Suprapubic skin (tissue), 4 donors: ENCODE results near the gene CABLES1. TPM values are rescaled to one million over a fixed set of nuclear protein-coding genes. Genes with fewer than 3 reads are reported as not detected.

Experiments
- DNase-seq, 2 donors: peaks; one replicate each; pipeline ENCODE4 v3.0.0-alpha.2; 2019; ENCODE audit warnings: low spot score in 2 of 2
- H3K27ac ChIP-seq: fragments of 200-600 bp; sonication (generic); one replicate; pipeline ENCODE4 v1.5.1; 2019
- H3K27me3 ChIP-seq: fragments of 200-600 bp; sonication (generic); one replicate; pipeline ENCODE4 v1.5.1; 2019
- H3K36me3 ChIP-seq: fragments of 200-600 bp; sonication (generic); one replicate; pipeline ENCODE4 v1.5.1; 2019
- H3K4me1 ChIP-seq: fragments of 200-600 bp; sonication (generic); one replicate; pipeline ENCODE4 v1.5.1; 2019
- H3K4me3 ChIP-seq: fragments of 200-600 bp; sonication (generic); one replicate; pipeline ENCODE4 v1.5.1; 2019; ENCODE audit warnings: mild to moderate bottlenecking
- H3K9me3 ChIP-seq: fragments of 200-600 bp; sonication (generic); one replicate; pipeline ENCODE4 v1.5.1; 2019
- CTCF ChIP-seq, 2 donors: fragments of 200-600 bp in 1 of 2; fragments of 450-650 bp in 1 of 2; sonication (generic) in 1 of 2; IDR thresholded peaks; one replicate each; pipeline ENCODE4 v1.5.1; 2016 to 2019; ENCODE audit warnings: antibody characterized with exemption in 2 of 2, mild to moderate bottlenecking in 1 of 2, moderate library complexity in 1 of 2
- EP300 ChIP-seq: sonication (generic); formaldehyde crosslinking; IDR thresholded peaks from one replicate; pipeline ENCODE4 v1.6.1; 2017; ENCODE audit warnings: antibody characterized with exemption
- POLR2A ChIP-seq, 2 donors: fragments of 450-650 bp; IDR thresholded peaks; one replicate each; pipeline ENCODE4 v1.6.1; 2017; ENCODE audit warnings: antibody characterized with exemption in 2 of 2, mild to moderate bottlenecking in 2 of 2, moderate library complexity in 2 of 2
- POLR2AphosphoS5 ChIP-seq, 3 donors: sonication (generic); formaldehyde crosslinking; IDR thresholded peaks; one replicate each; pipeline ENCODE4 v1.6.1; 2017; ENCODE audit warnings: antibody characterized with exemption in 3 of 3
- WGBS: methylation state at CpG from one replicate; pipeline ENCODE4 v1.1.5; 2018; 5-methylcytosine and 5-hydroxymethylcytosine counted together
- total RNA-seq, 4 donors: library from RNA; depleted of rRNA; stranded (reverse); fragments of >200 nt; gene quantifications; one replicate each; pipeline ENCODE4 v1.1.0, GENCODE V29; 2016

The CABLES1 gene
- total RNA-seq, 4 donors from 2014 or later, result 24.9 to 42.2 (median 38.0) TPM

- H3K9me3 ChIP-seq, result no peaks in the 10 kb centered on the region
- H3K4me1 ChIP-seq, result peaks cover 39% of the 10 kb centered on the region
- WGBS, result 51% methylated on average over 2 of the region's 2 CpGs
- H3K36me3 ChIP-seq, result peaks cover 16% of the 10 kb centered on the region
- H3K4me3 ChIP-seq, result no peak overlapping the region
- TF ChIP-seq CTCF (IDR thresholded peaks at IDR 0.05) (no peak), POLR2A (IDR thresholded peaks at IDR 0.05) (no peak), EP300 (no peak), POLR2AphosphoS5 (IDR thresholded peaks at IDR 0.05) (no peak)
- H3K27me3 ChIP-seq, result no peaks in the 10 kb centered on the region
- H3K27ac ChIP-seq, result peak overlapping the region; percentile 52
- DNase-seq, result no peak
Observed at GRCh38 chr18:23193742-23194141, 58.5 kb downstream of the CABLES1 start.

GRCh38 chr18:23194155-23194996, 59.1 kb downstream of the CABLES1 start:
- peak overlapping the region; percentile 52 for H3K27ac ChIP-seq
- H3K4me3 ChIP-seq, result peak overlapping the region; percentile 16
- no peak for DNase-seq
- no peaks in the 10 kb centered on the region for H3K9me3 ChIP-seq
- H3K4me1 ChIP-seq, result peaks cover 39% of the 10 kb centered on the region
- peaks cover 15% of the 10 kb centered on the region for H3K36me3 ChIP-seq
- TF ChIP-seq POLR2AphosphoS5 (IDR thresholded peaks at IDR 0.05) (no peak), CTCF (IDR thresholded peaks at IDR 0.05) (no peak), POLR2A (IDR thresholded peaks at IDR 0.05) (no peak), EP300 (no peak)
- WGBS, result 36% methylated on average over 14 of the region's 14 CpGs
- no peaks in the 10 kb centered on the region for H3K27me3 ChIP-seq

GRCh38 chr18:23194997-23195957, 60.0 kb downstream of the CABLES1 start:
- Histone ChIP-seq H3K27me3 (no peaks in the 10 kb centered on the region), H3K27ac (peak overlapping the region; percentile 52), H3K4me3 (peak overlapping the region; percentile 16), H3K4me1 (peaks cover 39% of the 10 kb centered on the region), H3K9me3 (no peaks in the 10 kb centered on the region), H3K36me3 (peaks cover 12% of the 10 kb centered on the region)
- 78% methylated on average over 9 of the region's 9 CpGs for WGBS
- peak in 1 of 2 donors; percentile 41 for DNase-seq
- no peak for TF ChIP-seq POLR2AphosphoS5 (IDR thresholded peaks at IDR 0.05)

GRCh38 chr18:23196119-23197007, 61.1 kb downstream of the CABLES1 start:
- H3K9me3 ChIP-seq, result no peaks in the 10 kb centered on the region
- DNase-seq, result peak in 1 of 2 donors; percentile 36
- no peaks in the 10 kb centered on the region for H3K27me3 ChIP-seq
- TF ChIP-seq POLR2A (IDR thresholded peaks at IDR 0.05) (no peak), EP300 (no peak), CTCF (IDR thresholded peaks at IDR 0.05) (no peak), POLR2AphosphoS5 (IDR thresholded peaks at IDR 0.05) (no peak)
- H3K36me3 ChIP-seq, result peaks cover 12% of the 10 kb centered on the region
- no peak overlapping the region for H3K27ac ChIP-seq
- H3K4me3 ChIP-seq, result no peak overlapping the region
- H3K4me1 ChIP-seq, result peaks cover 39% of the 10 kb centered on the region
- 65% methylated on average over 19 of the region's 22 CpGs for WGBS

GRCh38 chr18:23198217-23198845, 63.0 kb downstream of the CABLES1 start:
- Histone ChIP-seq H3K27me3 (no peaks in the 10 kb centered on the region), H3K36me3 (peaks cover 12% of the 10 kb centered on the region), H3K4me3 (no peak overlapping the region), H3K27ac (no peak overlapping the region), H3K9me3 (no peaks in the 10 kb centered on the region), H3K4me1 (peaks cover 24% of the 10 kb centered on the region)
- 94% methylated on average over 5 of the region's 5 CpGs for WGBS
- TF ChIP-seq CTCF (IDR thresholded peaks at IDR 0.05) (no peak), POLR2AphosphoS5 (IDR thresholded peaks at IDR 0.05) (no peak), POLR2A (IDR thresholded peaks at IDR 0.05) (no peak), EP300 (no peak)
- no peak for DNase-seq
